B cell (primary cell): ENCODE measurements around the gene HOXD8. TPM values are rescaled to one million over a fixed set of nuclear protein-coding genes. Genes with fewer than 3 reads are reported as not detected.
A peak's percentile ranks its signal among the peaks of the same experiment; 100 is the strongest.

ENCODE experiments used
- ATAC-seq: fragments of 200-7000 bp; cut with Tn5 transposase; one replicate; pipeline ENCODE4 v1.10.0; 2021; ENCODE audit warnings: low read depth, mild to moderate bottlenecking, moderate number of reproducible peaks, moderate library complexity
- CTCF ChIA-PET: fragments of 350-600 bp; sonication (Branson Sonifier 250); formaldehyde crosslinking; loops from one replicate; lab custom pipeline; 2021; ENCODE audit warnings: antibody characterized with exemption, inconsistent platforms; lab: Charles Lee
- POLR2A ChIA-PET: fragments of 350-600 bp; sonication (Branson Sonifier 250); formaldehyde crosslinking; loops from one replicate; lab custom pipeline; 2021; ENCODE audit warnings: antibody characterized with exemption; lab: Charles Lee
- DNase-seq: peaks from one replicate; pipeline ENCODE4 v3.0.0; 2013
- H2AFZ ChIP-seq: 2 replicates; pipeline ENCODE4 v1.6.1; 2012; ENCODE audit warnings: mild to moderate bottlenecking, low read depth, low read length; ENCODE audit not compliant: insufficient read depth, poor library complexity, severe bottlenecking
- H3K27ac ChIP-seq, 2 donors: 1 replicate in 1 of 2; 2 replicates in 1 of 2; pipeline ENCODE4 v1.5.1; 2012 to 2013; ENCODE audit warnings: low read length in 2 of 2, mild to moderate bottlenecking in 2 of 2, moderate library complexity in 1 of 2
- H3K27me3 ChIP-seq, 4 experiments: fragments of 200-600 bp in 1 of 4; sonication (generic) in 1 of 4; replicated peaks in 1 of 4; 1 replicate in 2 of 4; 2 replicates in 2 of 4; pipeline versions ENCODE4 v1.6.1 to v1.7.0; 2013 to 2016; ENCODE audit warnings: low read length in 3 of 4, mild to moderate bottlenecking in 2 of 4, mixed read lengths in 1 of 4, moderate library complexity in 1 of 4; ENCODE audit not compliant: insufficient read depth in 4 of 4, control insufficient read depth in 3 of 4; ENCODE audit errors: control extremely low read depth in 1 of 4
- H3K36me3 ChIP-seq, 2 experiments: replicated peaks in 1 of 2; 1 replicate in 1 of 2; 2 replicates in 1 of 2; pipeline versions ENCODE4 v1.6.1 to v1.7.1; 2013; ENCODE audit warnings: low read length in 1 of 2; ENCODE audit not compliant: insufficient read depth in 2 of 2, control insufficient read depth in 1 of 2; ENCODE audit errors: control extremely low read depth in 1 of 2, extremely low read depth in 1 of 2
- H3K4me1 ChIP-seq, 2 donors: fragments of 200-600 bp in 1 of 2; sonication (generic) in 1 of 2; 1 replicate in 1 of 2; 2 replicates in 1 of 2; pipeline versions ENCODE4 v1.5.1 to v1.6.1; 2013 to 2017; ENCODE audit warnings: low read length in 2 of 2; ENCODE audit not compliant: control insufficient read depth in 2 of 2, insufficient read depth in 2 of 2
- H3K4me2 ChIP-seq: replicated peaks from 2 replicates; pipeline ENCODE3; 2012; ENCODE audit warnings: mild to moderate bottlenecking, low read depth, low read length; ENCODE audit not compliant: poor library complexity, severe bottlenecking
- H3K4me3 ChIP-seq, 5 experiments: fragments of 200-600 bp in 1 of 5; sonication (generic) in 1 of 5; 1 replicate in 3 of 5; 2 replicates in 2 of 5; pipeline versions ENCODE4 v1.5.1 to v1.7.0; 2011 to 2016; ENCODE audit warnings: low read length in 4 of 5, mild to moderate bottlenecking in 4 of 5, low read depth in 2 of 5, control low read depth in 1 of 5, moderate library complexity in 1 of 5; ENCODE audit not compliant: insufficient read depth in 1 of 5; ENCODE audit errors: control extremely low read depth in 1 of 5, extremely low read depth in 1 of 5
- H3K79me2 ChIP-seq: fragments of 200-600 bp; sonication (generic); one replicate; pipeline ENCODE4 v1.6.0; 2016; ENCODE audit warnings: low read length; ENCODE audit not compliant: control insufficient read depth, insufficient read depth
- H3K9ac ChIP-seq: fragments of 200-600 bp; sonication (generic); 2 replicates; pipeline ENCODE4 v1.6.1; 2017; ENCODE audit warnings: mild to moderate bottlenecking, low read length, moderate library complexity
- H3K9me3 ChIP-seq, 3 donors: one replicate each; pipeline versions ENCODE4 v1.6.1 to v1.7.1; 2013; ENCODE audit warnings: low read length in 2 of 3; ENCODE audit not compliant: control insufficient read depth in 2 of 3, insufficient read depth in 1 of 3; ENCODE audit errors: control extremely low read depth in 1 of 3
- H4K20me1 ChIP-seq: 2 replicates; pipeline ENCODE4 v1.6.0; 2012; ENCODE audit warnings: mild to moderate bottlenecking, low read length; ENCODE audit not compliant: insufficient read depth, control insufficient read depth, poor library complexity, severe bottlenecking
- H3K27ac Mint-ChIP-seq: one replicate; pipeline ENCODE4 v1.8.0; 2021; ENCODE audit warnings: mixed read lengths
- H3K27me3 Mint-ChIP-seq: one replicate; pipeline ENCODE4 v1.8.0; 2021; ENCODE audit warnings: mixed read lengths
- H3K4me1 Mint-ChIP-seq: one replicate; pipeline ENCODE4 v1.8.0; 2021; ENCODE audit warnings: mixed read lengths
- H3K4me3 Mint-ChIP-seq: one replicate; pipeline ENCODE4 v1.8.0; 2021; ENCODE audit warnings: mixed read lengths
- H3K9me3 Mint-ChIP-seq: one replicate; pipeline ENCODE4 v1.8.0; 2022; ENCODE audit warnings: mixed read lengths; ENCODE audit not compliant: insufficient read depth
- EZH2 ChIP-seq: IDR thresholded peaks from 2 replicates; pipeline ENCODE4 v1.6.1; 2012; ENCODE audit warnings: borderline replicate concordance, low read depth, mild to moderate bottlenecking, moderate library complexity, low read length; ENCODE audit not compliant: insufficient read depth, poor library complexity, severe bottlenecking
- WGBS: methylation state at CpG from one replicate; pipeline ENCODE4 v1.1.5; 2013; ENCODE audit warnings: missing lambda C conversion rate; ENCODE audit not compliant: insufficient coverage; 5-methylcytosine and 5-hydroxymethylcytosine counted together
- intact Hi-C: fragments of 100-400 bp; cut with micrococcal nuclease; formaldehyde crosslinking; loops from one replicate; pipeline ENCODE4 v1.10.0; 2022
- polyA plus RNA-seq: library from polyadenylated mRNA; depleted of rRNA; stranded (reverse); fragments of >200 nt; gene quantifications from 2 replicates; pipeline ENCODE4 v1.2.3, GENCODE V29; 2012
- total RNA-seq, 2 donors: library from RNA; stranded (reverse); fragments of 120-200 nt in 1 of 2; gene quantifications; 1 replicate in 1 of 2; 2 replicates in 1 of 2; pipeline versions ENCODE4 v1.2.3 to v1.2.4, GENCODE V29; 2013 to 2022
- TF ChIP-seq, protein P1 (sequence below): fragments of 200-600 bp; IDR thresholded peaks from one replicate; pipeline ENCODE4 v1.8.0; 2022; ENCODE audit warnings: antibody characterized with exemption, mild to moderate bottlenecking

Gene HOXD8
- total and polyA plus RNA-seq, 2 donors (not counting 1 experiment from before 2014, with no cell fraction given) = not detected

DNA sequence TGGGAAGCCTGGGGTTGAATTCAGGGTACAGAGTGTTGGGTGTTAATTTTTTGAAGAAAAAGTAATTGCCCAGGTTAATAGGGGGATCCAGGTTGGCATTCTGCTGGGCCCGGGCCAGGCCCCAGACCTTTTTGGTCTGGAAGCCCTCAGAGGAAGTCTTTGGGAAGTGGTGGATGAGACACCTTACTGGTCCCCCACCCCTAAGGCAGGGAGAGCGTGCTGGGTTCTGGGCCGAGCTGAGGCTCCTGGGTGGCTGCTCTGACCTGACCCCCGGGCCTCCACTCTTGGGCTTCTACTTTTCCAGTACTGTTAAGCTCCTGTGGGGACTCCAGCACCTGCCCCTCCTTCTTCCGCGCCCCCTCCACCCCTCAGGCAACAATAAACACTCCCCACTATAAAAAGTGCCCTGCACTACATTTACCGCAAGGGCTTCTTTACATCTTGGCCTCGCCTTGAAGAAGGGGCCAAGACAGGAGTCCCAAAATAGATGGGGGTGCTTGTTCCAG, 26.8 kb downstream of the HOXD8 start:
- ChIA-PET POLR2A (no interaction called here), CTCF (interaction anchor here (1.6 kb wide), 1 partner anchor 59 kb away, joined by 3 read pairs; no protein-coding TSS in a partner anchor)
- Histone ChIP-seq H3K79me2 (no peaks in the 10 kb centered on the region), H3K36me3 (no peaks in the 10 kb centered on the region), H3K9me3 (peaks cover 0 to 43% (median 0%) of the 10 kb centered on the region in 3 donors), H3K4me1 (peaks cover 8 to 14% of the 10 kb centered on the region in 2 donors), H3K4me3 (no peak overlapping the region), H3K9ac (no peak overlapping the region), H3K27me3 (peaks cover 0 to 84% (median 45%) of the 10 kb centered on the region in 4 experiments), H3K4me2 (no peak overlapping the region), H4K20me1 (no peaks in the 10 kb centered on the region), H2AFZ (no peak overlapping the region), H3K27ac (no peak overlapping the region)
- DNase-seq (peak; percentile 9), ATAC-seq (no peak)
- Mint-ChIP-seq H3K4me1 (peaks cover 3% of the 10 kb centered on the region), H3K27me3 (peaks cover 63% of the 10 kb centered on the region), H3K4me3 (no peak overlapping the region), H3K9me3 (peaks cover 2% of the 10 kb centered on the region), H3K27ac (peak overlapping the region; percentile 20)
- no peak for TF ChIP-seq EZH2
- TF ChIP-seq, protein P1, sequence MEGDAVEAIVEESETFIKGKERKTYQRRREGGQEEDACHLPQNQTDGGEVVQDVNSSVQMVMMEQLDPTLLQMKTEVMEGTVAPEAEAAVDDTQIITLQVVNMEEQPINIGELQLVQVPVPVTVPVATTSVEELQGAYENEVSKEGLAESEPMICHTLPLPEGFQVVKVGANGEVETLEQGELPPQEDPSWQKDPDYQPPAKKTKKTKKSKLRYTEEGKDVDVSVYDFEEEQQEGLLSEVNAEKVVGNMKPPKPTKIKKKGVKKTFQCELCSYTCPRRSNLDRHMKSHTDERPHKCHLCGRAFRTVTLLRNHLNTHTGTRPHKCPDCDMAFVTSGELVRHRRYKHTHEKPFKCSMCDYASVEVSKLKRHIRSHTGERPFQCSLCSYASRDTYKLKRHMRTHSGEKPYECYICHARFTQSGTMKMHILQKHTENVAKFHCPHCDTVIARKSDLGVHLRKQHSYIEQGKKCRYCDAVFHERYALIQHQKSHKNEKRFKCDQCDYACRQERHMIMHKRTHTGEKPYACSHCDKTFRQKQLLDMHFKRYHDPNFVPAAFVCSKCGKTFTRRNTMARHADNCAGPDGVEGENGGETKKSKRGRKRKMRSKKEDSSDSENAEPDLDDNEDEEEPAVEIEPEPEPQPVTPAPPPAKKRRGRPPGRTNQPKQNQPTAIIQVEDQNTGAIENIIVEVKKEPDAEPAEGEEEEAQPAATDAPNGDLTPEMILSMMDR = no peak
- WGBS = 37% methylated on average over 6 of the region's 8 CpGs
- intact Hi-C loops = no loop called here

DNA sequence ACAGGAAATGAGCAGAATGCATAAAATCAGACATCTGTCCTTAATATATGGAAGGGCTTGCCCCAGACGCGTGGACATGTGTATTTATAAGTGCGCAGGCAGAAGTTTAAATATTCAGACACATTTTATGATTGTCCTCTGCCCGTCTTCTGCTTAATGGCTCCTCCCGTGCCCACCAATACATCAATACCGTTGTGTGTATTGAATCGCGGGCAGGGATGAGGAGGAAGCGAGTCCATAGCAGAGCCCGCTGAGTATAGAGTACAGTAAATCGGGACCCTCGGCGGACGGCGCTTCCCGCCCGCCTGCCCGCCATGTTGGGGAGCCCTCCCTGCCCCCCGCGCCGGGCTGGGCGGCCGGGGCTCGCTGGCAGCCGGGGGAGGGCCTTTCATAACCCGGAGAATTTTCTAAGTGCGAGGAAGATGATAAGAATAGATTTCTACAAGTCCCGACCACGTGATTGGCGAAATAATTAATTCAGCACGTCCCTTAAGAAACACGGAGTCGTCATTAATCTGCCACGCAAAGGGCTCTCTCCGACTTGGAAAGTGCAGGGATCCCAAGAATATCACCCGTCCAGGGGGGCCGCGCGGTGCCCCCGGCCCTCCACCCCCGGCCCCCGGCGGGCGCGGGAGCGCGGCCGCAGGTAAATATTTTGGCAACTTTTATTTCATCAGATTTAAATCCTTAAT, 27.4 kb downstream of the HOXD8 start, which contains the start of gene HOXD3:
Gene HOXD3 (plus strand): TSS at position 501 of the 692 bp plus-strand sequence. CDS start 11,808 bp downstream, outside the sequence.
- DNase-seq (peak; percentile 13), ATAC-seq (no peak)
- H3K9me3 ChIP-seq = peaks cover 0 to 43% (median 0%) of the 10 kb centered on the region in 3 donors
- H3K79me2 ChIP-seq = no peaks in the 10 kb centered on the region
- Mint-ChIP-seq H3K9me3 (peaks cover 2% of the 10 kb centered on the region), H3K27ac (peak within 1 kb of the TSS; percentile 20), H3K27me3 (peaks cover 67% of the 10 kb centered on the region), H3K4me3 (peak within 1 kb of the TSS; percentile 41), H3K4me1 (peaks cover 3% of the 10 kb centered on the region)
- peaks cover 0 to 84% (median 46%) of the 10 kb centered on the region in 4 experiments for H3K27me3 ChIP-seq
- peaks cover 8 to 14% of the 10 kb centered on the region in 2 donors for H3K4me1 ChIP-seq
- no peak within 1 kb of the TSS for H3K4me3 ChIP-seq
- CTCF ChIA-PET = interaction anchor here (1.6 kb wide), 1 partner anchor 59 kb away, joined by 3 read pairs; no protein-coding TSS in a partner anchor
- no peak within 1 kb of the TSS for H3K9ac ChIP-seq
- intact Hi-C loops = no loop called here
- no peaks in the 10 kb centered on the region for H4K20me1 ChIP-seq
- POLR2A ChIA-PET = no interaction called here
- H2AFZ ChIP-seq = no peak within 1 kb of the TSS
- 10% methylated on average over 24 of the region's 48 CpGs for WGBS
- H3K4me2 ChIP-seq = peak within 1 kb of the TSS; percentile 30
- no peak within 1 kb of the TSS for H3K27ac ChIP-seq
- TF ChIP-seq EZH2 = no peak
- TF ChIP-seq, protein P1 = no peak
- no peaks in the 10 kb centered on the region for H3K36me3 ChIP-seq
